ENCODE data around the gene DNAH2.

Gene DNAH2

DNA sequence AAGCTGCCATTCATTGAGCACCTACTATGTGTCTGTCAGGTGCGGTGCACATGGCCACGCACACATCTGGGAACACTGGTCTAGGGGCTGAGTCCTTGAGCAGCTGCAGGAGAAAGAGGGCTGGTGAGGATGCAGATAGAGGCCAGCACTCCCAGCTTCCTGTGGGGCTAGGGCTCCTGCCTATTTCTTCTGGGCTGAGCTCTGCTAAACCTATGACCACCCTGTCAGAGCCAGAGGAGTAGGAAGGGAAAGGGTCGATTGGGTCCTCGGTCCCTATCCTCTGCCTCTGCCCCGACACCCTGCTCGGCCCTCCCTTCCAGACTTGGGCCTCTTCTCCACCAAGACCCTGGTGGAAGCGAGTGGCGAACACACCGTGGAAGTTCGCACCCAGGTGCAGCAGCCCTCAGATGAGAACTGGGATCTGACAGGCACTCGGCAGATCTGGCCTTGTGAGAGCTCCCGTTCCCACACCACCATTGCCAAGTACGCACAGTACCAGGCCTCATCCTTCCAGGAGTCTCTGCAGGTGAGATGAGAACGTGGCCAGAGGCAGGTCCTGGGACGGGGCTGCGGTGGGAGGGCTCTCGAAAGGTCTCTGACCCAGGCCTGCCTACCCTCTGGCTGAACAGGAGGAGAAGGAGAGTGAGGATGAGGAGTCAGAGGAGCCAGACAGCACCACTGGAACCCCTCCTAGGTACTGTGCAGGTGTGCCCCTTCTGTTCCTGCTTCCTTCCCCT is 133.3 kb downstream of the DNAH2 start:
- no peaks in the 10 kb centered on the region for H3K9me3 ChIP-seq (ENCODE audit: low read length)
- peak overlapping the region; percentile 70 for H3K9ac ChIP-seq (ENCODE audit: low read length)
- H3K27me3 ChIP-seq (ENCODE audit: insufficient read depth, low read length): no peaks in the 10 kb centered on the region
- TF ChIP-seq EZH2 (IDR thresholded peaks at IDR 0.05; ENCODE audit: borderline replicate concordance, low read length) (no peak), CTCF (IDR thresholded peaks at IDR 0.05; ENCODE audit: low read length) (no peak)
- peaks cover 6% of the 10 kb centered on the region for H3F3A ChIP-seq (ENCODE audit: insufficient read depth, low read length)
- H2AFZ ChIP-seq (ENCODE audit: low read length): no peak overlapping the region
- no peaks in the 10 kb centered on the region for H3K9me2 ChIP-seq (ENCODE audit: low read depth, low read length)
- H3K4me3 ChIP-seq (ENCODE audit: low read depth, low read length, poor library complexity, severe bottlenecking): peak overlapping the region; percentile 66
- no peaks in the 10 kb centered on the region for H4K20me1 ChIP-seq (ENCODE audit: insufficient read depth, low read length)
- H3K4me1 ChIP-seq (ENCODE audit: insufficient read depth, low read length, severe bottlenecking): peaks cover 35% of the 10 kb centered on the region
- H3K36me3 ChIP-seq (ENCODE audit: insufficient read depth, low read length): peaks cover 68% of the 10 kb centered on the region
- H3K79me2 ChIP-seq (ENCODE audit: insufficient read depth, low read length): no peaks in the 10 kb centered on the region
- peak overlapping the region; percentile 80 for H3K27ac ChIP-seq (ENCODE audit: low read depth, low read length, poor library complexity, severe bottlenecking)
- H3K4me2 ChIP-seq (ENCODE audit: low read length): peak overlapping the region; percentile 90

- H3K4me1 ChIP-seq (ENCODE audit: insufficient read depth, low read length, severe bottlenecking): peaks cover 43% of the 10 kb centered on the region
- H3K79me2 ChIP-seq (ENCODE audit: insufficient read depth, low read length): no peaks in the 10 kb centered on the region
- no peaks in the 10 kb centered on the region for H3K9me2 ChIP-seq (ENCODE audit: low read depth, low read length)
- no peaks in the 10 kb centered on the region for H3K27me3 ChIP-seq (ENCODE audit: insufficient read depth, low read length)
- peaks cover 6% of the 10 kb centered on the region for H3F3A ChIP-seq (ENCODE audit: insufficient read depth, low read length)
- H2AFZ ChIP-seq (ENCODE audit: low read length): no peak overlapping the region
- peak overlapping the region; percentile 70 for H3K9ac ChIP-seq (ENCODE audit: low read length)
- H3K27ac ChIP-seq (ENCODE audit: low read depth, low read length, poor library complexity, severe bottlenecking): peak overlapping the region; percentile 80
- peak overlapping the region; percentile 66 for H3K4me3 ChIP-seq (ENCODE audit: low read depth, low read length, poor library complexity, severe bottlenecking)
- no peaks in the 10 kb centered on the region for H3K9me3 ChIP-seq (ENCODE audit: low read length)
- peak; percentile 89 for TF ChIP-seq CTCF (IDR thresholded peaks at IDR 0.05; ENCODE audit: low read length)
- no peak for TF ChIP-seq EZH2 (IDR thresholded peaks at IDR 0.05; ENCODE audit: borderline replicate concordance, low read length)
- H3K4me2 ChIP-seq (ENCODE audit: low read length): peak overlapping the region; percentile 90
- no peaks in the 10 kb centered on the region for H4K20me1 ChIP-seq (ENCODE audit: insufficient read depth, low read length)
- H3K36me3 ChIP-seq (ENCODE audit: insufficient read depth, low read length): peaks cover 64% of the 10 kb centered on the region
Measured at GRCh38 chr17:7851438-7852261, 134.1 kb downstream of the DNAH2 start.

GRCh38 chr17:7852262-7852670 is 134.7 kb downstream of the DNAH2 start:
- H3K27me3 ChIP-seq (ENCODE audit: insufficient read depth, low read length): no peaks in the 10 kb centered on the region
- H3K27ac ChIP-seq (ENCODE audit: low read depth, low read length, poor library complexity, severe bottlenecking): peak overlapping the region; percentile 47
- no peak overlapping the region for H2AFZ ChIP-seq (ENCODE audit: low read length)
- no peak overlapping the region; the same call in 1 of the 2 replicates for H3K9ac ChIP-seq (ENCODE audit: low read length)
- TF ChIP-seq EZH2 (IDR thresholded peaks at IDR 0.05; ENCODE audit: borderline replicate concordance, low read length): no peak
- no peak for TF ChIP-seq CTCF (IDR thresholded peaks at IDR 0.05; ENCODE audit: low read length)
- H3K9me2 ChIP-seq (ENCODE audit: low read depth, low read length): no peaks in the 10 kb centered on the region
- peak overlapping the region; percentile 90; the same call in 1 of the 2 replicates for H3K4me2 ChIP-seq (ENCODE audit: low read length)
- H3K4me3 ChIP-seq (ENCODE audit: low read depth, low read length, poor library complexity, severe bottlenecking): no peak overlapping the region
- H3F3A ChIP-seq (ENCODE audit: insufficient read depth, low read length): peaks cover 6% of the 10 kb centered on the region
- no peaks in the 10 kb centered on the region for H4K20me1 ChIP-seq (ENCODE audit: insufficient read depth, low read length)
- H3K4me1 ChIP-seq (ENCODE audit: insufficient read depth, low read length, severe bottlenecking): peaks cover 43% of the 10 kb centered on the region
- no peaks in the 10 kb centered on the region for H3K9me3 ChIP-seq (ENCODE audit: low read length)
- peaks cover 59% of the 10 kb centered on the region for H3K36me3 ChIP-seq (ENCODE audit: insufficient read depth, low read length)
- no peaks in the 10 kb centered on the region for H3K79me2 ChIP-seq (ENCODE audit: insufficient read depth, low read length)
